ENCODE data around the gene TRIM52.

The TRIM52 gene

GRCh38 chr5:181233088-181233800, 27.7 kb downstream of the TRIM52 start:
- Histone ChIP-seq H3K36me3 (ENCODE audit: insufficient read depth, low read length) (peaks cover 74% of the 10 kb centered on the region), H3K4me2 (ENCODE audit: insufficient read depth, low read length) (no peak overlapping the region), H3K4me1 (ENCODE audit: insufficient read depth, low read length) (no peaks in the 10 kb centered on the region), H4K20me1 (ENCODE audit: insufficient read depth, low read length) (peaks cover 21% of the 10 kb centered on the region), H3K27ac (ENCODE audit: low read length) (no peak overlapping the region), H3K9ac (ENCODE audit: low read depth, low read length) (no peak overlapping the region), H3K4me3 (ENCODE audit: low read depth in 1 of 2, low read length in 2 of 2) (no peak overlapping the region), H3K79me2 (ENCODE audit: insufficient read depth, low read length) (peaks cover 14% of the 10 kb centered on the region; the same call in 1 of the 2 replicates), H2AFZ (ENCODE audit: low read depth, low read length) (no peak overlapping the region), H3K9me3 (ENCODE audit: insufficient read depth, low read length, severe bottlenecking) (no peaks in the 10 kb centered on the region), H3K27me3 (ENCODE audit: insufficient read depth, low read length, poor library complexity) (no peaks in the 10 kb centered on the region)
- ATAC-seq (ENCODE audit: insufficient read depth, low read depth) (no peak), DNase-seq (no peak)
- TF ChIP-seq, protein P1, sequence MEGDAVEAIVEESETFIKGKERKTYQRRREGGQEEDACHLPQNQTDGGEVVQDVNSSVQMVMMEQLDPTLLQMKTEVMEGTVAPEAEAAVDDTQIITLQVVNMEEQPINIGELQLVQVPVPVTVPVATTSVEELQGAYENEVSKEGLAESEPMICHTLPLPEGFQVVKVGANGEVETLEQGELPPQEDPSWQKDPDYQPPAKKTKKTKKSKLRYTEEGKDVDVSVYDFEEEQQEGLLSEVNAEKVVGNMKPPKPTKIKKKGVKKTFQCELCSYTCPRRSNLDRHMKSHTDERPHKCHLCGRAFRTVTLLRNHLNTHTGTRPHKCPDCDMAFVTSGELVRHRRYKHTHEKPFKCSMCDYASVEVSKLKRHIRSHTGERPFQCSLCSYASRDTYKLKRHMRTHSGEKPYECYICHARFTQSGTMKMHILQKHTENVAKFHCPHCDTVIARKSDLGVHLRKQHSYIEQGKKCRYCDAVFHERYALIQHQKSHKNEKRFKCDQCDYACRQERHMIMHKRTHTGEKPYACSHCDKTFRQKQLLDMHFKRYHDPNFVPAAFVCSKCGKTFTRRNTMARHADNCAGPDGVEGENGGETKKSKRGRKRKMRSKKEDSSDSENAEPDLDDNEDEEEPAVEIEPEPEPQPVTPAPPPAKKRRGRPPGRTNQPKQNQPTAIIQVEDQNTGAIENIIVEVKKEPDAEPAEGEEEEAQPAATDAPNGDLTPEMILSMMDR (IDR thresholded peaks at IDR 0.05; ENCODE audit: borderline replicate concordance, extremely low read depth, low read length, poor library complexity, severe bottlenecking) = no peak
- no peak for TF ChIP-seq EZH2 (IDR thresholded peaks at IDR 0.05; ENCODE audit: borderline replicate concordance, low read depth, low read length, severe bottlenecking)

- Histone ChIP-seq H3K4me3 (ENCODE audit: low read depth in 1 of 2, low read length in 2 of 2) (no peak overlapping the region), H4K20me1 (ENCODE audit: insufficient read depth, low read length) (peaks cover 15% of the 10 kb centered on the region; the same call in 1 of the 2 replicates), H3K9me3 (ENCODE audit: insufficient read depth, low read length, severe bottlenecking) (no peaks in the 10 kb centered on the region), H3K79me2 (ENCODE audit: insufficient read depth, low read length) (peaks cover 12% of the 10 kb centered on the region), H3K4me2 (ENCODE audit: insufficient read depth, low read length) (no peak overlapping the region), H3K36me3 (ENCODE audit: insufficient read depth, low read length) (peaks cover 72% of the 10 kb centered on the region), H3K27ac (ENCODE audit: low read length) (no peak overlapping the region), H3K9ac (ENCODE audit: low read depth, low read length) (no peak overlapping the region), H3K27me3 (ENCODE audit: insufficient read depth, low read length, poor library complexity) (no peaks in the 10 kb centered on the region), H2AFZ (ENCODE audit: low read depth, low read length) (no peak overlapping the region), H3K4me1 (ENCODE audit: insufficient read depth, low read length) (no peaks in the 10 kb centered on the region)
- no peak for TF ChIP-seq EZH2 (IDR thresholded peaks at IDR 0.05; ENCODE audit: borderline replicate concordance, low read depth, low read length, severe bottlenecking)
- TF ChIP-seq, protein P1 (IDR thresholded peaks at IDR 0.05; ENCODE audit: borderline replicate concordance, extremely low read depth, low read length, poor library complexity, severe bottlenecking) = no peak
- DNase-seq = no peak
- no peak for ATAC-seq (ENCODE audit: insufficient read depth, low read depth)
These were observed 28.4 kb downstream of the TRIM52 start for GRCh38 chr5:181232593-181232992.

GRCh38 chr5:181231432-181231831, 29.5 kb downstream of the TRIM52 start:
- no peak for TF ChIP-seq EZH2 (IDR thresholded peaks at IDR 0.05; ENCODE audit: borderline replicate concordance, low read depth, low read length, severe bottlenecking)
- TF ChIP-seq, protein P1 (IDR thresholded peaks at IDR 0.05; ENCODE audit: borderline replicate concordance, extremely low read depth, low read length, poor library complexity, severe bottlenecking) = no peak
- Histone ChIP-seq H3K9ac (ENCODE audit: low read depth, low read length) (no peak overlapping the region), H3K79me2 (ENCODE audit: insufficient read depth, low read length) (peaks cover 18% of the 10 kb centered on the region), H4K20me1 (ENCODE audit: insufficient read depth, low read length) (peaks cover 5% of the 10 kb centered on the region; the same call in 1 of the 2 replicates), H3K4me3 (ENCODE audit: low read depth in 1 of 2, low read length in 2 of 2) (no peak overlapping the region), H3K4me1 (ENCODE audit: insufficient read depth, low read length) (no peaks in the 10 kb centered on the region), H2AFZ (ENCODE audit: low read depth, low read length) (no peak overlapping the region), H3K9me3 (ENCODE audit: insufficient read depth, low read length, severe bottlenecking) (no peaks in the 10 kb centered on the region), H3K4me2 (ENCODE audit: insufficient read depth, low read length) (no peak overlapping the region), H3K27ac (ENCODE audit: low read length) (no peak overlapping the region), H3K36me3 (ENCODE audit: insufficient read depth, low read length) (peaks cover 69% of the 10 kb centered on the region), H3K27me3 (ENCODE audit: insufficient read depth, low read length, poor library complexity) (no peaks in the 10 kb centered on the region)
- DNase-seq = no peak
- no peak for ATAC-seq (ENCODE audit: insufficient read depth, low read depth)

Data from DND-41 (cell line).